Measurements from ENCODE around the gene OR10D3. TPM values are rescaled to one million over a fixed set of nuclear protein-coding genes. Genes with fewer than 3 reads are reported as not detected.

OR10D3 gene
- total RNA-seq, 1 experiment from 2014 or later, result not detected

- TF ChIP-seq CTCF (IDR thresholded peaks at IDR 0.05 in 2 of 3, conservative IDR thresholded peaks at IDR 0.05 in 1 of 3; ENCODE audit: borderline replicate concordance in 1 of 3, insufficient read depth in 1 of 3, low read depth in 2 of 3, low read length in 2 of 3) (no peak), YY1 (IDR thresholded peaks at IDR 0.05; ENCODE audit: extremely low read depth, insufficient replicate concordance, low read depth, low read length) (no peak), SP1 (IDR thresholded peaks at IDR 0.05; ENCODE audit: low read depth) (no peak), RAD21 (IDR thresholded peaks at IDR 0.05; ENCODE audit: low read depth) (no peak), JUND (IDR thresholded peaks at IDR 0.05) (no peak)
These were observed 6.0 kb upstream of the OR10D3 start (continued) for GRCh38 chr11:124176925-124177715.

- Histone ChIP-seq H3K79me2 (ENCODE audit: insufficient read depth, low read length) (no peaks in the 10 kb centered on the region), H3K4me2 (ENCODE audit: low read length) (no peak overlapping the region), H3K36me3 (ENCODE audit: control insufficient read depth in 1 of 2, insufficient read depth in 2 of 2, low read length in 2 of 2) (no peaks in the 10 kb centered on the region), H3K4me1 (ENCODE audit: control insufficient read depth in 1 of 2, insufficient read depth in 2 of 2, low read length in 2 of 2) (no peaks in the 10 kb centered on the region), H4K20me1 (ENCODE audit: insufficient read depth) (no peaks in the 10 kb centered on the region), H2AFZ (ENCODE audit: low read depth, low read length, poor library complexity, severe bottlenecking) (no peak overlapping the region), H3K9me2 (ENCODE audit: insufficient read depth) (no peaks in the 10 kb centered on the region), H3K27ac (ENCODE audit: low read depth, low read length) (no peak overlapping the region), H3K9ac (ENCODE audit: low read length) (no peak overlapping the region), H3K4me3 (replicated peaks in 1 of 2; ENCODE audit: low read depth in 1 of 2, low read length in 2 of 2) (no peak overlapping the region), H3K9me3 (ENCODE audit: control insufficient read depth in 1 of 2, insufficient read depth in 1 of 2, low read depth in 1 of 2, low read length in 2 of 2) (no peaks in the 10 kb centered on the region), H3K27me3 (ENCODE audit: insufficient read depth, low read length) (peaks cover 47% of the 10 kb centered on the region)
- POLR2A ChIA-PET, result no interaction called here
- no TSS peak for BruUV-seq (replicated peaks)
- intact Hi-C loops (cut with micrococcal nuclease), result no loop called here
- CTCF ChIA-PET, result no interaction called here
- DNase-seq (ENCODE audit: low read depth, low spot score), result no peak
- TF ChIP-seq JUND (IDR thresholded peaks at IDR 0.05), result no peak
- no peak for TF ChIP-seq TCF7L2 (IDR thresholded peaks at IDR 0.05; ENCODE audit: borderline replicate concordance, extremely low read depth, insufficient read depth, insufficient read length)
- no peak for TF ChIP-seq ZNF274 (IDR thresholded peaks at IDR 0.05; ENCODE audit: low read depth, low read length)
- no peak for TF ChIP-seq ZFX (IDR thresholded peaks at IDR 0.05)
- no peak for TF ChIP-seq CBX3 (IDR thresholded peaks at IDR 0.05; ENCODE audit: low read depth)
- TF ChIP-seq EZH2phosphoT487 (IDR thresholded peaks at IDR 0.05; ENCODE audit: borderline replicate concordance), result no peak
- TF ChIP-seq POLR2A (IDR thresholded peaks at IDR 0.05; ENCODE audit: borderline replicate concordance, extremely low read depth, insufficient read depth, insufficient read length), result no peak
- TF ChIP-seq YY1 (IDR thresholded peaks at IDR 0.05; ENCODE audit: extremely low read depth, insufficient replicate concordance, low read depth, low read length), result no peak
- no peak for TF ChIP-seq RAD21 (IDR thresholded peaks at IDR 0.05; ENCODE audit: low read depth)
- no peak for ATAC-seq
- RAD21 ChIA-PET (ENCODE audit: low non-redundant PET in 1 of 2, low total read pairs in 2 of 2, uncharacterized antibody in 2 of 2, unreplicated experiment in 2 of 2), result no interaction called here
These were observed 3.8 kb upstream of the OR10D3 start for GRCh38 chr11:124179310-124179709.
